Activated naive CD4-positive, alpha-beta T cell treated with Interleukin-2 at 50 U/mL for 16 hours (primary cell): ENCODE measurements around the gene DBH.

Source experiments
- DNase-seq: peaks from one replicate; pipeline ENCODE4 v3.0.0-alpha.2; 2020

The DBH gene

DNA sequence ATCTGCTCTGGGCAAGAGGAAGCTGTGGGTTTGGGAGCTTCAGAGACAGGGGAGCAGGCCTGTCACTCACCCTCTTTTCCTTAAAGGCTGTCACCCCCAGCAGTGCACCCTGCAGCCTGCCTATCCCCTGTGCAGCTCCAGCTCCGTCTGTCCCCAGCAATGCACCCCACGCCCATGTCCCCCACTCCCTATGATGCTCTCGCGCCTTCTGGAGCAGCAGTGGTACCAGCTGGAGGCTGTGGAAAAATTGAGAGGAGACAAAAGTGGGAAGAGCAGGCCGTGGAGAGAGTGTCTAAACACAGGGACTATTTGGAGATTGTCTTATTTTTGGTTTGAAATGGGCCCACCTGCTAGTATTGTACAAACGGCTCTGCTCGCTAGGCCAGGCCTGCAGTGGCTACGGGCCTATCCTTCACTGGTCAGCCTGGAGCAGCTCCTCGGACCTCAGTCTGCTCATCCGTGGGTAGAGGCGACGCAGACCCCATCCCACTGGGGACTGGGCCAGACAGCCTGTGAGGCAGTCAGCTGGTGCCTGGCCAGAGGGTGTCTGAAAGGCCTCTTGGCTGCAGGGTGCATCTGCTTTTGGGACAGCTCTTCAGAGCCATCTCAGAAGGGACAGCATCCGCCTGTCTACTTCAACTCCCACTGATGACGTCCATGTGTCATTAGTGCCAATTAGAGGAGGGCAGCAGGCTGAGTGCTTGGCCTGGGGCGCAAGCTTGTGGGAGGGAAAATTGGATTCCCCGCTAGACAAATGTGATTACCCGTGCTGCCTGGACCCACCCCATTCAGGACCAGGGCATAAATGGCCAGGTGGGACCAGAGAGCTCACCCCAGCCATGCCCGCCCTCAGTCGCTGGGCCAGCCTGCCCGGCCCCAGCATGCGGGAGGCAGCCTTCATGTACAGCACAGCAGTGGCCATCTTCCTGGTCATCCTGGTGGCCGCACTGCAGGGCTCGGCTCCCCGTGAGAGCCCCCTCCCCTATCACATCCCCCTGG, at the start of gene DBH:
TSS of gene DBH (plus strand) at position 831 of the 999 bp plus-strand sequence. CDS start at position 840, 9 bp downstream.
- DNase-seq = no peak

DNA sequence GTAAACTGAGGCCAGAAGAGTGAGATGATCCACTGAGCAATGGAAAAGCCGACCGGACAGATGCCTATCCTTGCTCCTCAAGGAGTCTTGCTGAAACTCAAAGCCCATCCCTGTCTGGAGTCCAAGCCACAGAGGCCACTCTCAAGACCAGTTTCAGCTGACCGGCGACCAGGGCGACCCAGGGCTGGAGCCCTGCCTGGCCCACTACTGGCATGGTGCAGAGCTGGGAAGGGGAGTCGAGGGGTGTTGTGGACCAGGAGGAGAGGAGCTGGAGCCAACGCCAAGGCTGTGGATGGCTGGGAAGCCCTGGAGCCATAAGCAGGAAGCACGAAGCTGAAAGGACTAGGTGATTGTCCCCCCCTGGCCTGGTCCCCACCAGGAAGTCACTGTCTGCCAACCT, 49.1 kb upstream of the DBH start:
- no peak for DNase-seq

DNA sequence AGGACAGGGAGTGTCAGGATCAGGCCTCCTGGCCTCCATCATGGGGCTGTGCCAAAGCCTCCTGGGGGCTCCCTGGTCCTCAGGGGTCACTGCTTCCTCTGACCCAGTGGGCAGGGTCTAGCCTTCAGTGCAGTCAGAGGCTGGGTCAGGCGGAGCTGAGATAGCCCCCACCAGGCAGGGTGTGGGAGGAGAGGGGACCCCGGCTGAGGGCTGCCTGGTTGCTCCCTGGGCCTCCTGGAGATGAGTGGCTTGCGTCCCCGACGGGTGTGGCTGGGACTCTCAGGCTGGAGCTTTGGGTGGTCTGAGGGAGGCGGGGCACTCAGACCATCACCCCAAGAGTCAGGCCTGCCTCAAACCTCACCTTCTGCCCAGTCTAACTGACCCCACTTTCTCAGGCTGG, 48.7 kb upstream of the DBH start:
- no peak for DNase-seq

DNA sequence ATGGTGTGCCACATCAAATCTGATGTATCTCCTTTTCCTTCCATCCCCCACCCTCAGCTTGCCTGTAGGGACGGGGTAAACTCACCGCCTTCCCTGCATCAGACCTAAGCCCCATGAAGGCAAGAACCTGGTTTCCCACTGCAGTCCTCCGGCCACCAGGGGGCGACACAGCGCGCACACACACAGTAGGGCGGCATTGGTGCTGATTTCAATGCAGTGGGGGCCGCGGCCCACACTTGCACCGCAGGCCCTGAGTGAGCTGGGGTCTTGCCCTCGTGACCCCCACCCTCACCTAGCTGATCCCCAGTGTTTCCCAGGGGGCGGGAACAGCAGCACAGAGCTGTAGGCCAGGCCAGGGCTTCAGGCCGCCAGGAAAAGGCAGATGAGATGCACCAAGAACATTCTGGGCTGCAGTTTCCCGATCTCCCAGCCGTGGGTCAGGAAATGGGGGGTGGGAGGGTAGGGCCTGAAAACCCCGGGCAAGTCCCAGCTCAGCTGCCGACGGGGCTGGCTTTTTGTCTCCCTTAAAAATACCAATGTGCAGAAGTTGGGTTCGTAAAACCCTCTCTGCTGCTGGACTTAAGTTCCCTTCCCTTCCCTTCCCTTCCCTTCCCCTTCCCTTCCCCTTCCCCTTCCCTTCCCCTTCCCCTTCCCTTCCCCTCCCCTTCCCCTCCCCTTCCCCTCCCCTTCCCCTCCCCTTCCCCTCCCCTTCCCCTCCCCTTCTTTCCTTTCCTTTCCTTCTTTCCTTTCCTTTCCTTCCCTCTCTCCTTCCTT, 46.5 kb upstream of the DBH start:
- peak; percentile 34 for DNase-seq

DNA sequence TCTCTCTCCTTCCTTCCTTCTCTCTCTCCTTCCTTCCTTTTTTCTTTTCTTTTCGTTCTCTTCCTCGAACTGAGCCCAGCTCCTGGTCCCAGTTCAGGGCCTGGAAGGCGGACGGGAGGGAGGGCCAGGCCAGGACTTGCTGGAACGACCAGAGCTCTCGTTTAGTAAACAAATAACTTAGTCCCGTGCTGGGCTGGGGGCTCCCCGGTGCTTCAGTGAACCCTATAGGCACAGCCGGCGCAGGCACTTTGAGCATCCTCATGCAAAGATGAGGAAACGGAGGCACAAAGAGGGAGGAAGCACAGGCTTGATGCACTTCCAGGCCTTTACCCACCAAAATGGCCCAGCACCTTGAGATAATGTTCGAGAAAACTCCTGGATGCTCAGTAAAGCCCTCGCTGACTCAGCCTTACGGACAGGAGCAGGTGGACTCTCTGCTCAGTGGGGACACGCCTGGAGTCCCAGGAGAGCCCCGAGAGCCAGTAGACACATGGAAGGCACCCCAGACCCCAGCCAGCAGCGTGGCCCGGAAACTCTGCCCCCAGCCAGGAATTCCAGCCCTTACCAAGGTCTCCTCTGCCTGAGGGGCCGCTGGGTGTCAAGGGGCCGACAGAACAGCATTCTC, 45.8 kb upstream of the DBH start:
- no peak for DNase-seq

DNA sequence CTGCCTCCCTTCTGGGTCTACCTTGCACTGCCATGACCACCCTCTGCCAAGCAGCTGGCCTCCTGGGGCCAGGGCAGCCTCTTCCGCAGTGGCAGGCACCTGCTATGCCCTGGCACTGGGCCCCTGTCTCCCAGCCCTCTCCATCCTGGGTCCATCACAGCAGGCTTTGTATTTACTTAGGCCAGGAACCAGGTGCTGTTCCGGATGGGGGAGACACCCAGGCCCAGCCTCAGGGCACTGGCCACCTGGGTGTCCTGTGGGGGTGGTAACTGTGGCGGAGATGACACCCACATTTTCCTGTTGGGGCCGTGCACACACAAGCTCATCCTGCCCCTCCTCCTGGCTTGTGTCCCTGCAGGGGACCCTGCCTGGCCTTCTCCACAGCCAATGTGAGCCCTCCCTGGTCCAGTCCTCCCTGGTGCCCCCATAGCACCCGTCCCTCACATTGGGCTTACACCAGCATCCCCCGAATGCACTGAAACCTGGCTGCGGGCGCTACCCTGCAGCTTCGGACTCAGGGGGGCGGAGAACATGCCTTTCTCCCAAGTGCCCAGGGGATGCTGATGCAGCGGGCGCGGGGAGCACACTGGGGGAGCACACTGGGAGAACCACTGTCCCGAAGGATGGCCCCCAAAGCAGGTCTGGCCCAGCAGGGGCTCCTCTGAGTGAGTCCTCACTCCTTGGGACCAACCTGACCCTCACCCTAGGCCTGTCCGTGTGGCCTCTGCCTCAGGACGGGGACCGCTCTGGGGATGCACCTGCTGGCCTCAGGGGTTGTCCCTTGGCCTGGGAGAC, 44.9 kb upstream of the DBH start:
- DNase-seq = no peak

DNA sequence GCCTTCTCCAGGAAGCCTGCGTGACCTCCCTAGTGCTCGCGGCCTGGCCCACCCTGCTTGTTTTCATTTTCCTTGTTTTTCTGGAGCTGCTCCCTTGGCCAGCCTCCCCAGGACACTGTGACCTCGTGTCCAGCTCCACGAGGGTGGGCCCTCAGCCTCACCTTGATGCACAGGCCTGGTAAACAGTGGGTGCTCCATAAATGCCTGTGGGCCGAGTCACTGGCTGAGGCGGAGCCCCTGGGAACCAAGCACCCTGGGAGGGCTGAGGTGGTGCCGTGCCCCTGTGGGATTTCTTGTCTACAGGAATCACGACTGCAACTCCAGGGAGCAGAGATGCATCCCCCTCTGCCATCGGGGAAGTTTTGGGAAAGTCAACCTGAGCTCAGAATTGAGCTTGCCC, 44.2 kb upstream of the DBH start:
- DNase-seq = no peak

DNA sequence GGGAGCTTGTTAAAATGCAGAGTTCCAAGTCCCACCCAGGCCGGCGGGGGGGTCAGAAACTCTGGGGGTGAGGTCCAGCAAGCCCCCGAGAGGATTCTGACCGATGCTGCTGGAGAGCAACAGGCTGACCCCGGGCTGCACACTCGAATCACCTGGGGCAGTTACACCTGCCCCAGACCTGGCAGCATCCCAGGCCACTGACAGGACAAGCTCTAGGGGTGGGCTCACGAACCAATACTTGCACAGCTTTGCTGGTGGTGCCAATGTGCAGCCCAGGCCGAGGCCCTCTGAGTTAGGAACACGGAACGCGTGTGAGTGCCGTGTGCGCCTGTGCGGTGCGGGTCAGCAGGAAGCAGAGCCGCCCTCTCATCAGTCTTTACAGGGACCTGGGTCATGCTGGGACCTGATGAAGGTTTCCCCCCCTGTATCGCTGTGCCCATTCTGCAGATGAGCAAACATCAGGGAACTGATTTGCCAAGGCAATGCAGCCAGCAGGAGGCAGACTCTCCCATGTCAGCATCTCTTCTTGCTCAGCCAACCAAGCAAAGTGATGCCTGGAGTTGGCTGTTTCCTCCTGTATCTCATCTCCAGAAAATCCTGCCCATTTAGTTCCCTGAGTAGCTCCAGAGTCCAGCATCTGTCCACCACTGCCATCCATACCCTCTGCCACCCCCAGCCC, 43.3 kb upstream of the DBH start:
- peak; percentile 6 for DNase-seq

DNA sequence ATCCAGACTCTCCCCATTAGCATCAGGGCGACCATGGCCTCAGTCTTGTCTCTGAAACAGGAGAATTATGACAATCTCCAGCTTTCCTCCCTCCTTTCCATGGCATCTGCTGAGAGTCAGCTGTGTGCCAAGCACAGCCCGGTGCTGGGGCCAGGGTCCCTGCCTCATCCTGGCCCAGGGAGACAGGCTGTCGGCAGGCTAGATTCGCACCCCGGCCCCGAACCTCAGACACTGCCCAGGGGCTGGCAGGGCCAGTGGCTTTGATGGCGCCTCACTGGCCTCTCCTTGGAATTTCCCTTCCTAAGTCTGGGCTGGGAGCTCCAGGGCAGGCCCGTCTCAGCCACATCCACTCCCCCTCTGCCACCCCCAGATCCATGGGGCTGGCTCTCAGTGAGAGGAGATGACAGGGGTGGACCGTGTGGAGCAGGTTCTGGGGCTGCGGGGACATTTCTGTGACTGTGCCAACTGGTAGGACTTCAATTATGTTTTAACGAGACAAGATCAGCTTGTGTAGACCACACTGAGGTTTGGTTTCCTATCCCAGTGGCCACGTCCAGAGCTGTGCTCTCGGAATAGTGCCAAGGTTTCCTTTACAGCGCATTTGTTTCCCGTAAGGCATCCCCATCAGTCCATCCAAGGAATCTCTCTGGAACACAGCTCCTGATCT, 42.4 kb upstream of the DBH start:
- DNase-seq = no peak

DNA sequence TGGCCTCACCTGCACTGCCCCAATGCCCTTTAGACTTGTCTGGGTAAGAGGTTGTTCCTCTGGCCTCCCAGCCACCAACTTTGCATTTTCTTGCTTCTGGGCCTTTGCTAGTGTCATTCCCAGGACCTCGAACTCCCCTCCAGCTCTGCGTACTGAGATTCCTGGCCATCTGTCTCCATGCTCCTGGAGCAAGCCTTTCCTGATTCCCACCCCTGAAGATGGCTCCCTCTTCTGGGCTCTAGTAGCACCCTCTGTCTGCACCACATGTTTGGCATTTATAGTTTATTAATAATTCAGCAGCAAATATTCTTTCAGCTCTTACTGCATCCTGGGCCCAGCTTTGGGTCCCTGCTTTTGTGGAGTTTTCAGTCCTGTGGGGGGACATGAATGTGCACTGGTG, 41.9 kb upstream of the DBH start:
- no peak for DNase-seq

DNA sequence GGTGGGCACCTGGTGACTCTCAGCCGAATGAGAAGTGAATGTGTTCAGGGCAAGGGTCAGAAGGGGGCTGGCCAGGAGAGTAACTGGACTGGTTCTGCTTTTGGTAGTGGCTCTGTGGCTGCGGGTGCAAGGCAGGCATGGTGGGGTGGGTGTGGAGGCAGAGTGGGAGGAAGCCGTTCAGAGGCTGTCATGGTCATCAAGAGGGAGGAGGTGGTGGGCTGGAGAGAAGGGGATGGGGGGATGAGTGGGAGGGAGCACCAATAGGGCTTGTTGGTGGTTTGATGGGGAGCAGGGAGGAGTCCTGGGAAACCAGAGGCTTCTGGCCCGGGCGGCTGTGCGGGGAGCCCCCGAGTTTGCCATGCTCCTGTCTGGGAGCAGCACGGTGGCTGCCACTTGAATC, 40.3 kb upstream of the DBH start:
- DNase-seq = no peak

DNA sequence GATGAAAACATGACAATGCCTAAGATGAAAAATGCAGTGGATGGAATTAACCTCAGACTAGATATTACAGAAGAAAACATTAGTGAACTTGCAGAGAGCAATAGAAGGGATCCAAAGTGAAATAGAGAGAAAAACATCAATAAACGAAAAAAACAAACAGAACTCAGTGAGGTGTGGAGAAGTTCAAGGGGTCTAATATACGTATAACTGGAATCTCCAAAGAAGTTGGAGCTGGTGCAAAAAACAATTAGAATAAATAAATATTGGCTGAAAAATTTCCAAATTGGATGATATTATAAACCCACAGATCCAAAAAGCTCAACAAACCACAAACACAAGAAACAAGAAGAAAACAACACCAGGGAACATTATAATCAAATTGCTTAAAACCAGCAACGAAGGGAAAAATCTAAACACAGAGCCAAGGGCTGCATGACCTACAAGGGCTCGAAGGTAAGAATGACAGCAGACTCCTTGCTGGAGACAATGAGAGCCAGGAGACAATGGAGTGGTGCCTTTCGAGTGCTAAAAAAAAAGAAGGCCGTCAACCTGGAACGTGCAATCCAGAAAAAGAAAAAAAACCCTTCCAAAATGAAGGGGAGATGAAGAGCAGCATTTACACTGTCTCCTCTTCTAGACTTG, 38.7 kb upstream of the DBH start:
- DNase-seq = no peak

DNA sequence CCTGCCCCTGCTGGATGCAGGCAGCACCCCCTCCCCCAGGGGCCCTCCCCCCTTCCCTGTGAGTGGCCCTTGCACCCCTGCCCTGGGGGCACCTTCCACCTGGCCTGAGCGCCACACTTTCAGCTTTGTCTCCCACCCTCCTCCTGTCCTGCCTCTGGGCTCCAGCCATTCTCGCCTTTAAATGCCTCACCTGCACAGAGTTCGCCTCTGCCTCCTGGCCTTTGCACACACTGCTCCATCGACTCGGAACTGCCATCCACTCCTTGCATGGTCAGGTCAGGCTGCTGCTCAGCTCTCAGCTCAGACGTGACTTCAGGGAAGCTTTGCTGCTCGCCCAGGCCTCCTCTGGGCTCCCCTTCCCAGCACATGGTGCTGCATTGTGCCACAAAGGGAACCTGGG, 37.2 kb upstream of the DBH start:
- DNase-seq = no peak

DNA sequence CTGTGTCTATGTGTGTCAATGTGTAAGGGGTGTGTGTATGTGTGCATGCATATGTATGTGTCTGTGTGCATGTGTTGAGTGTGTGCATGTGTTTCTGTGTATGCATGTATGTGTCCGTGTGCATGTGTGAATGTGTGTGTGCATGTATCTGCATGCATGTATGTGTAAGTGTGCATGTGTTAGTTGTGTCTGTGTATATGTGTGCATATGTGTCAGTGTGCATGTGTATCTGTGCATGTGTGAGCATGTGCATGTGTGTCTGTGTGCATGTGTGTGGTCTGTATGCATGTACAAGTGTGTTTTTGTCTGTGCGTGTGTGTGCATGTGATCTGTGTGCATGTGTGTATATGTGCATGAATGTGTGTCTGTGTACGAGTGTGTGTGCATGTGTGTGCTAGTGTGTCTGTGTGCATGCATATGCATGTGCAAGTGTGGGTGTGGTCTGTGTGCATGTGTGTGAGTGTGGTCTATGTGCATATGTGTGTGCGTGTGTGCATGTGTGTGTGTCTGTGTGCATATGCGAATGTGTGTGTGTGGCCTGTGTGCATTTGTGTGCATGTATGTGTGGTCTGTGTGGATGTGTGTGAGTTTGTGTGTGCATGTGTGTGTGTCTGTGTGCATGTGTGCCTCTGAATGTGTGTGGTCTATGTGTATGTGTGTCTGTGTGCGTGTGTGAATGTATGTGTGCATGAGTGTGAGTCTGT, 36.5 kb upstream of the DBH start:
- no peak for DNase-seq

DNA sequence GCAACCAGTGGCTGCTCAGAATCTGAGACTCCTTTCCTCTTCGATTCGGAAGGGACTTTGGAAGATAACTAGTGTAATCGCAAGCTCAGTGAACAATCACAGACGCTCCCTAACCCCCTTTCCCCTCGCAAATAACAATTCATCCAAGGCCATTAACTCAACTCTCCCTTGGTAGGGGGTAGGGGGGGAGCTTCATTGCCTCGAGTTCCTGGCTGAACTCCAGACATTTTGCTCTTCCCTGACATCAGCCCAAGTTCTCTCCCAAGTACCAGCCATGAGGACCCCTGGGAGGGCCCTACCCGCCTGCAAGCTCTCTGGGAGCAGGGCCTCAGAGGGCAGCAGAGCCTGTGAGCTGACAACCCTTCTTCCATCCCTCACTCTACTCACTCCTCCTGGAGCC, 35.4 kb upstream of the DBH start:
- DNase-seq = no peak

DNA sequence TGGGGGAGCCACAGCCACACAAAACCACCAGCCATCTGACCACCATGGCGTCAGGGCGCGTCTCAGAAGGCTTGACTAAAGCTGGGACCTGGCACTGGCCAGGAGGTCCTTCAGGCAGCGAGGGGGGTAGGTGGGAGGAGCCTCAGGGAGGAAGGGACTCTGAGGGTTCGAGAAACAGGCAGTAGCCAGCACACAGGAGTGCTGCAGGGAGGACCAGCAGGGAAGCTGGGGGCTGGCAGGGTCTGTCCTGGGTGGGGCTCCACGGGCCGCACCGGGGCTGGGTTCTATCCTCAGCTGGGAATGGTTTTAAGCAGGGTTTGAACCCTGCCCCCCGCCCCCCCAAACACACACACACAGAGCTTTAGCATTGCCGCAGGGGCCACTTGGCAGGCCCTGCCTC, 34.4 kb upstream of the DBH start:
- DNase-seq = no peak

DNA sequence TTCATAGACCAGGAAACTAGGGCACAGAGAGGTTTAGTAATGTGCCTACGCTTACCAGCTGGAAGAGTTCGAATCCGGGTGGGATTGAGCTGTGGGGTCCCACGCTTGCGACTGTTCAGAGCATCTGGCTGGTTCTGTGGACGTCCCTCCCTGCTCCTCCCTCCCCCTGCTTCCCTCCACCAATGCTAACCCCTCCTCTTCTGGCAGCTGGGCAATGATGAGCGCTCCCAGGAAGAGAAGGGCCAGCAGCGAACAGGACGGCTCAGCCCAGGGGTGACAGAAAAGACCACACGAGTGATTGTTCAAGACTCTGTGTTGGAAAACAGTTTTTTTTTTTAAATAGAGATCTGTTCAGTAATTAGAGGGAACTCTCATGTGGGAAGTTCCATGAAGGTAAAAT, 33.9 kb upstream of the DBH start:
- no peak for DNase-seq

DNA sequence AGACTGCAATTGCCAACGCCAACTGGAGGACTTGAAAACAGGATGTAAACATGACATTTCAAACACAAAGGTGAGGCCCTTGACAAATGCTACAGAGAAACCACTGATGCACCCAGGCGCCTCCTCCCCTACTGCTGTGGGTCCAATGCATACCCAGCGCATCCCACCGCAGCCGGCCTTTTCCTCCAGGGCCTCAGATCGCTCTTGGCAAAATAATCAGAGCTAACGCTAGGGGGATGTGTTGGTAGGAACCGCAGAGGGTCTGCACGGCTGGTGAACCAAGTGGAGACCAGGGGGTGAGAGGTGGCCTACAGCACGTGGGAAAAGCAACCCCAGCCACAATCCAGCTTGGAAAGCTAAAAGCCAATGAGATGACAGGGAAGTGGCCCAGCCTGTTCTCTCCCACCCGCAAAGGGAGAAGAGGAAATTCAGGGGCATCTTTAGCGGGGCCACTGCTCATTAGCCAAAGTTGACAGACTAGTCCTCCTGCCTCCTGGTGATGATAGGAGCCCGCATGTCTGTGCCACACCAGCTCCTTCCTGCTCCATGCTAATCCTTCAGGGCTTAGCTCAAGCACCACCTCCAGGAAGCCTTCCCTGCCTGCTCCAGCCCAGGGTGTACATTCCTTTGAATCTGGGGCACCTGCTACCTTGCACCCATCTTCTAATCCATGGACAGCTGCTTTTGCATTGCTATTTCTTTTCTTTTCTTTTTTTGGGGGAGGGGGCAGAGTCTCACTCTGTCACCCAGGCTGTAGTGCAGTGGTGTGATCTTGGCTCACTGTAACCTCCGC, 32.8 kb upstream of the DBH start:
- no peak for DNase-seq

DNA sequence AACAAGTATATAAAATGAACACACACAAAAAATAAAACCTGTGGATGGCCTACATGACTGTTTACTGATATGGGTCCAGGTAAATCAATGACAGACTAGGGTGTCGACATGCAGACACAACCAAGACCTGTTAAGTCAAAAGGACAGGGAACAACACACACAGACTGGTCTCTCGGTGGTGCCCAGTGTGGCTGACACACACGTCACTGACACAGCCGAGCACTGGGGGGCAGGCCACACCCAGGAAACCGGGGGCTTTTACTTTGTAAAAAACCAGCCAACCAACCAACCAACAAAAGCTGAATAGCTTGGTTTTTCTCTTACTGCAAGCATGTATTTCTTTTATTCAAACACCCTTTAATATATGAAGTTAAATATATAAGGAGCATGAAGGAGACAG, 31.9 kb upstream of the DBH start:
- peak; percentile 13 for DNase-seq

DNA sequence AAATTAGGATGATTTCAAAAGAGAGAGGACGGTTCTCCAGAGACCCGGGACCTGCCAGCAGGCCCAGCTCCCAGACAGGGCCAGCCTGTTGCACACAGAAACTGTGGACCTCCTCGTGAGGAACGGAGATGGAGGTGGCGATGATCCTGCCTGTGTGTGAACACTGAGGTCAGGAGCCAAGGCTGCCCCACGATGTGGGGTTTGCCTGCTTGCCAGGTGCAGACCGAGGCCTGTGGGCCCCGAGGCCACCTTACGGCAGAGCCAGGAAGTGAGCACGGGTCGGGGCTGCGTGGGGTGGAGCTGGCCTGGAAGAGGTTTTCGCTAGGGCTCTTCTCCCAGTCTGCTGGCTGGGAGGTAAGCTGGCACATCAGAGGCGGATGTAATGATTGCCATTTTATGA, 31.3 kb upstream of the DBH start:
- no peak for DNase-seq
